Left renal pelvis (tissue), 4 donors: ENCODE data around the gene DLGAP1. TPM values are rescaled to one million over a fixed set of nuclear protein-coding genes. Genes with fewer than 3 reads are reported as not detected.

Source experiments
- DNase-seq, 4 donors: peaks; one replicate each; pipeline ENCODE4 v3.0.0-alpha.2; 2013; ENCODE audit warnings: low read depth in 4 of 4, low spot score in 3 of 4
- polyA plus RNA-seq, 4 donors: library from polyadenylated mRNA; unstranded; fragments of 120-200 nt; gene quantifications; one replicate each; pipeline ENCODE4 v1.2.1, GENCODE V29; 2013; ENCODE audit not compliant: insufficient read length in 4 of 4

DLGAP1 gene
- polyA plus RNA-seq, 4 donors, result 4.1 to 6.8 (median 4.5) TPM

GRCh38 chr18:3911413-3911812 lies 543.7 kb downstream of the DLGAP1 start:
- no peak for DNase-seq

- DNase-seq, result no peak
These were observed 544.6 kb downstream of the DLGAP1 start for GRCh38 chr18:3910512-3910911.

- DNase-seq, result no peak
These were observed 547.2 kb downstream of the DLGAP1 start for GRCh38 chr18:3907955-3908354.

GRCh38 chr18:3906116-3906750 lies 548.9 kb downstream of the DLGAP1 start:
- no peak for DNase-seq

- no peak for DNase-seq
These were observed 551.8 kb downstream of the DLGAP1 start for GRCh38 chr18:3903337-3903736.

GRCh38 chr18:3902676-3903075 lies 552.4 kb downstream of the DLGAP1 start:
- no peak for DNase-seq

GRCh38 chr18:3901811-3902210 lies 553.3 kb downstream of the DLGAP1 start:
- no peak for DNase-seq

- no peak for DNase-seq
These were observed 554.1 kb downstream of the DLGAP1 start for GRCh38 chr18:3901042-3901441.

GRCh38 chr18:3900327-3900726 lies 554.8 kb downstream of the DLGAP1 start:
- no peak for DNase-seq

GRCh38 chr18:3898861-3899613 lies 556.1 kb downstream of the DLGAP1 start:
- DNase-seq, result no peak

- no peak for DNase-seq
These were observed 563.0 kb downstream of the DLGAP1 start for GRCh38 chr18:3892152-3892551.

- DNase-seq, result no peak
These were observed 563.9 kb downstream of the DLGAP1 start for GRCh38 chr18:3891245-3891644.

GRCh38 chr18:3889803-3890202 lies 565.3 kb downstream of the DLGAP1 start:
- no peak for DNase-seq

- DNase-seq, result no peak
These were observed 566.0 kb downstream of the DLGAP1 start for GRCh38 chr18:3889121-3889520.

GRCh38 chr18:3886575-3887322 lies 568.4 kb downstream of the DLGAP1 start:
- DNase-seq, result no peak

- no peak for DNase-seq
These were observed 569.8 kb downstream of the DLGAP1 start for GRCh38 chr18:3885209-3885792.

- DNase-seq, result no peak
These were observed 575.3 kb downstream of the DLGAP1 start for GRCh38 chr18:3879836-3880120.

- DNase-seq, result no peak
These were observed 575.8 kb downstream of the DLGAP1 start for GRCh38 chr18:3879114-3879835.

GRCh38 chr18:3878401-3878800 lies 576.7 kb downstream of the DLGAP1 start:
- no peak for DNase-seq

GRCh38 chr18:3877678-3878077 lies 577.4 kb downstream of the DLGAP1 start:
- no peak for DNase-seq

- no peak for DNase-seq
These were observed 579.1 kb downstream of the DLGAP1 start for GRCh38 chr18:3875961-3876360.
